ENCODE data around the gene SLIT3.

DNA sequence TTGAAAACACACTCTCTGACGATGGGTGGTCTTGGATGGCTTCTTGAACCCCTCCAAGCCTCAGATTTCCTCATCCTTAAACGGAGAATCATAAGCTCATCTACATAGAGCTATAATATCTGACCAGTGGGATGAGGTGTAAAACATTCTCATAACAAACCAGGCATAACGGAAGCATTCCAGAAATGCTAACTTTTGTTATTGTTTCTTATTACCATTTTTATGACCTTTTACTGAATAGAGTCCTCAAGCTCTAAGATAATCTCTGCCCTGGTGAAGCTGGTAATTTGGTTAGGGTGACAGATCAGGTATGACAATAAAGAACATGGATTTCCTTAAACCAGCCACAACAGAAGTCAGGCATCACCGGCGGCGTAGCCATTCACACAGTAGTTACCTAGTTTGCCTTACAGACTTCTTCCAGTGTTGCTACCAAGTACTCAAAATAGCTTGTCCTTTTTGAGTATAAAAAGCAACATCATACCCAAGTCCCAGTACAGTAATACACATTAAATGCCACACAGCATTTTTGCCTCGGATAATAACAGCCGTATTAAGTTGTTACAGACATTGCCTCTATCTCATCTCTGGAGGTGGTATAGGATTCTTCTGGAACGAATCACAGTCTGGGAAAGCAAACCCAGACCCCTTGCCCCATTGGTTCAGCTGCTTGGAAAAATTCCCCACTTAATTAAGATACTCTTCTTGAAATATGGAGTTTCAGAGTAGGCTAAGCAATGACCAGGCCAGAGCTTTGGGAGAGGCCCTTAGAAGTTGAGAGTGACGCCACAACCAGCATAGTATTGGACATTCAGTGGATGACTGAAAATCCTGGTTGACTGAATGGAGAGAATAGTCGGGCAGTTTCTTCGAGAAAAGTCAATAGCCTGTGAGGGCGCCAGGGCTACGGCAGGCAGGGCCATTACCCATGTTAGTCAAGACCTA is 252.5 kb downstream of the SLIT3 start:
- TF ChIP-seq, protein P1, sequence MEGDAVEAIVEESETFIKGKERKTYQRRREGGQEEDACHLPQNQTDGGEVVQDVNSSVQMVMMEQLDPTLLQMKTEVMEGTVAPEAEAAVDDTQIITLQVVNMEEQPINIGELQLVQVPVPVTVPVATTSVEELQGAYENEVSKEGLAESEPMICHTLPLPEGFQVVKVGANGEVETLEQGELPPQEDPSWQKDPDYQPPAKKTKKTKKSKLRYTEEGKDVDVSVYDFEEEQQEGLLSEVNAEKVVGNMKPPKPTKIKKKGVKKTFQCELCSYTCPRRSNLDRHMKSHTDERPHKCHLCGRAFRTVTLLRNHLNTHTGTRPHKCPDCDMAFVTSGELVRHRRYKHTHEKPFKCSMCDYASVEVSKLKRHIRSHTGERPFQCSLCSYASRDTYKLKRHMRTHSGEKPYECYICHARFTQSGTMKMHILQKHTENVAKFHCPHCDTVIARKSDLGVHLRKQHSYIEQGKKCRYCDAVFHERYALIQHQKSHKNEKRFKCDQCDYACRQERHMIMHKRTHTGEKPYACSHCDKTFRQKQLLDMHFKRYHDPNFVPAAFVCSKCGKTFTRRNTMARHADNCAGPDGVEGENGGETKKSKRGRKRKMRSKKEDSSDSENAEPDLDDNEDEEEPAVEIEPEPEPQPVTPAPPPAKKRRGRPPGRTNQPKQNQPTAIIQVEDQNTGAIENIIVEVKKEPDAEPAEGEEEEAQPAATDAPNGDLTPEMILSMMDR (IDR thresholded peaks at IDR 0.05) = no peak
- no peak for TF ChIP-seq EZH2phosphoT487 (IDR thresholded peaks at IDR 0.05)
